ENCODE measurements around the gene SIRT5.

- no peak for TF ChIP-seq YY1 (IDR thresholded peaks at IDR 0.05; ENCODE audit: insufficient read depth, insufficient read length)
- TF ChIP-seq ZNF274 (IDR thresholded peaks at IDR 0.05; ENCODE audit: low read depth, low read length): no peak
These were observed 32.9 kb upstream of the SIRT5 start for GRCh38 chr6:13541496-13541895.
